ENCODE results near the gene HS2ST1.
"Not testable (repeated sequence)": the region's sequence is repeated elsewhere in the genome, so short reads cannot be mapped to it uniquely, and the experiment has no call there.

Gene HS2ST1

DNA sequence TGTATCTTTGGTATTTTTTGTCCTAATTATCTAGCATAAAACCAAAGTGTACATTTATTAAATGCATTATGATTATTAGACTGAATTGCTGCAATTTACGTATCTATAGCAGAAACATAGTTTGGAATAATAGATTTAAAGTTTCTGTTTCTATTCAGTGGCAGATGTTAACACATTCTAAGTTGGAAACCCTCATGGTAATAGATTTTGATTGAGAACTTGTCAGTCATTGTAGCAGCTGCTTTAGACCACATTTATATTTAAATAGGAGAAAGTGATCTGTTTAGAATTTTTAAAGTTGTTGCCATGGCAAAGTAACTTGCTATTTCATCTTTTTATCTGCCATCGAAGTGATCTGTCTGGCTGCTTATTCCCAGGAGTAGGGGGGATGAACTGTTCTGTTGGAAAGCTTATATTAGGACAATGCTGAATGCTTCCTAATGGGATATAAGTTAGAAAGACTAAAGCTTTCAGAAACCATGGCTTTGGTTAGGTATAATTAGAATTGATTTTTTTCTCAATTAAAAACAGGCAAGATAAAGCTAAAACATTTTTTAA, 61.6 kb downstream of the HS2ST1 start:
- Mint-ChIP-seq H3K27ac (no peak overlapping the region), H3K4me3 (no peak overlapping the region), H3K4me1 (no peaks in the 10 kb centered on the region), H3K9me3 (no peaks in the 10 kb centered on the region), H3K36me3 (no peaks in the 10 kb centered on the region)
- ATAC-seq (no peak), DNase-seq (ENCODE audit: low spot score in 2 of 2) (no peak)

DNA sequence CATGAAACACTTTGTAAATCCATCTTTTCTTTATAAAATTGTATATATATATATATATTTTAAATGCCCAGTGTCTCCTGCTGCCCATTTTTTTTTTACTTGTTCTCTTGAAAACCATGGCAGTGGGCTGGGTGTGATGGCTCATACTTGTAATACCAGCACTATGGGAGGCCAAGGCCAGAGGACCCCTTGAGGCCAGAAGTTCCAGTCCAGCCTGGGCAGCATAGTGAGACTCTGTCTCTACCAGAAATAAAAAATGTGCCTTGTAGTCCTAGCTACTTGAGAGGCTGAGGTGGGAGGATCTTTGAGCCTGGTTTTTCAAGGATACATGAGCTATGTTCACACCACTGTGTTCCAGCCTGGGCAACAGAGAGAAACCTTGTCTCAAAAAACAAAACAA, 62.2 kb downstream of the HS2ST1 start:
- Mint-ChIP-seq H3K4me1 (no peaks in the 10 kb centered on the region), H3K27ac (no peak overlapping the region), H3K36me3 (no peaks in the 10 kb centered on the region), H3K4me3 (no peak overlapping the region), H3K9me3 (no peaks in the 10 kb centered on the region)
- DNase-seq (ENCODE audit: low spot score in 2 of 2), result no peak
- ATAC-seq, result no peak

DNA sequence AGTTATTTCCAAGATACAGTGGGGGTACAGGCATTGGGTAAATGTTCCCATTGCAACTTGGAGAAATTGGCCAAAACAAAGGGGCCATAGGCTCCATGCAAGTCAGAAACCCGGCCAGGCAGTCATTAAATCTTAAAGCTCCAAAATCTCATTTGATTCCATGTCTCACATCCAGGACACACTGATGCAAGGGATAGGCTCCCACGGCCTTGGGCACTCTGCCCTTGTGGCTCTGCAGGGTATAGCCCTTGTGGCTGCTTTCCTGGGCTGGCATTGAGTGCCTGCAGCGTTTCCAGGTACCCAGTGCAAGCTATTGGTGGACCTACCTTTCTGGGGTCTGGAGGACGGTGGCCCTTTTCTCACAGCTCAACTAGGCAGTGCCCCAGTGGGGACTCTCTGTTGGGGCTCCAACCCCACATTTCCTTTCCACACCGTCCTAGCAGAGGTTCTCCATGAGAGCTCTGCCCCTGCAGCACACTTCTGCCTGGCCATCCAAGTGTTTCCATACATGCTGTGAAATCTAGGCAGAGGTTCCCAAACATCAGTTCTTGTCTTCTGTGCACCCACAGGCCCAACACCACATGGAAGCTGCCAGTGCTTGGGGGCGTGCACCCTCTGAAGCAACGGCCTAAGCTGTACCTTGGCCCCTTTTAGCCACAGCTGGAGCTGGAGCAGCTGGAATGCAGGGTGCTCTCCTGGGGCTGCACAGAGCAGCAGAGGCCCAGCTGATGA, 67.2 kb downstream of the HS2ST1 start:
- H3K27ac Mint-ChIP-seq, result no peak overlapping the region
- no peak for ATAC-seq
- no peak overlapping the region for H3K4me3 Mint-ChIP-seq
- no peaks in the 10 kb centered on the region for H3K4me1 Mint-ChIP-seq
- H3K36me3 Mint-ChIP-seq, result no peaks in the 10 kb centered on the region
- H3K9me3 Mint-ChIP-seq, result no peaks in the 10 kb centered on the region
- DNase-seq (ENCODE audit: low spot score in 2 of 2), result no peak

DNA sequence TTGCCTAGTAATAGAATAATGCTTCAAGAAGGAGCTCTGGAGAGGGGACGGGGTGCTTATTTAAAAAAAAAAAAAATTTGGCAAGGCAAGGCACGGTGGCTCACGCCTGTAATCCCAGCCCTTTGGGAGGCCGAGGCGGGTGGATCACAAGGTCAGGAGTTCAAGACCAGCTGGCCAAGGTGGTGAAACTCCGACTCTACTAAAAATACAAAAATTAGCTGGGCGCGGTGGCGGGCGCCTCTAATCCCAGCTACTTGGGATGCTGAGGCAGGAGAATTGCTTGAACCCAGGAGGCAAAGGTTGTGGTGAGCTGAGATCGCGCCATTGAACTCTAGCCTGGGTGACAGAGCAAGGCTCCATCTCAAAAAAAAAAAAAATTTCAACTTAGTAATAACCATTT, 69.2 kb downstream of the HS2ST1 start:
- not testable (repeated sequence) for H3K36me3 Mint-ChIP-seq; H3K9me3 Mint-ChIP-seq; DNase-seq (ENCODE audit: low spot score in 2 of 2); H3K4me3 Mint-ChIP-seq; H3K27ac Mint-ChIP-seq; H3K4me1 Mint-ChIP-seq; ATAC-seq

DNA sequence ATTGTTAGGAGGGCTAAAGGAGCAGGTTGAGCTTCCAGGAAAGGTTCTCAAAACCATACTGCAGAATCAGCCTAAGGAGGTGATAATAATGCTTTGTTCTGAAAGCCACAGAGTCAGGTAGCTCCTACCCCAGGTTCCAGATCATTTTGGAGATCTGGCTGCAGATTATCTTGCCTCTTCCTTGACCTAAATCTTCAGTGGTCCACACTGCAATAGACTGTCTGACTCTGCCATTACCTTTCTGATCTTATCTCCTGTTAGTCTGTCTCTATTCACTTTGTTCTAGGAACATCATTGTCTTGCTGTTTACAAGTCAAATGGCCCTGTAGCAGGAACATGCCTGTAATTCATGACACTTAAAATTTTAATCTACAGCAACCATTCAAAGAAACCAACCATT, 73.0 kb downstream of the HS2ST1 start:
- Mint-ChIP-seq H3K4me3 (no peak overlapping the region), H3K9me3 (no peaks in the 10 kb centered on the region), H3K36me3 (no peaks in the 10 kb centered on the region), H3K4me1 (no peaks in the 10 kb centered on the region), H3K27ac (no peak overlapping the region)
- DNase-seq (ENCODE audit: low spot score in 2 of 2) (no peak), ATAC-seq (no peak)

DNA sequence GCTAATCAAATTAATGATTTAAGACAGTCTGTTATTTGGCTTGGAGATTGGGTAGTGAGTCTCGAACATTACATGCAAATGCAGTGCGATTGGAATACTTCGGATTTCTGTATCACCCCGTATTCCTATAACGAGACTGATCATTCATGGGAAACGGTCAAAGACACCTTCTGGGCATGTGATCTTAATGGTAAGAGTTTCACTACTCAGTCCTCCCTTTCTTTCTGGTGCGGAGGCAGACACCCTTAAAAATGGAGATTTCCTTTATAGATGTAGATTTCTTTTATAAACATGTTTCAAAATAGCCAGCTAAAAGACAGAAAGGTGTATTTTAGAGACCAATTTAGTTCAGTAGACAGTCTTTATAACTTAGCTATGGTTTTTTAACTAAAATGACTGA, 74.4 kb downstream of the HS2ST1 start:
- DNase-seq (ENCODE audit: low spot score in 2 of 2) (no peak), ATAC-seq (no peak)
- Mint-ChIP-seq H3K36me3 (no peaks in the 10 kb centered on the region), H3K9me3 (no peaks in the 10 kb centered on the region), H3K4me3 (no peak overlapping the region), H3K27ac (no peak overlapping the region), H3K4me1 (no peaks in the 10 kb centered on the region)

DNA sequence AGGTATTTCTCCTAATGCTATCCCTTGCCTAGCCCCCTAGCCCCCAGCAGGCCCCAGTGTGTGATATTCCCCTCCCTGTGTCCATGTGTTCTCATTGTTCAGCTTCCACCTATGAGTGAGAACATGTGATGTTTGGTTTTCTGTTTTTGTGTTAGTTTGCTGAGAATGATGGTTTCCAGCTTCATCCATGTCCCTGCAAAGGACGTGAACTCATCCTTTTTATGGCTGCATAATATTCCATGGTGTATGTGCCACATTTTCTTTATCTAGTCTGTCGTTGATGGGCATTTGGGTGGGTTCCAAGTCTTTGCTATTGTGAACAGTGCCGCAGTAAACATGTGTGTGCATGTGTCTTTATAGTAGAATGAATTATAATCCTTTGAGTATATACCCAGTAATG, 75.3 kb downstream of the HS2ST1 start:
- DNase-seq (ENCODE audit: low spot score in 2 of 2); H3K9me3 Mint-ChIP-seq; ATAC-seq: not testable (repeated sequence)

DNA sequence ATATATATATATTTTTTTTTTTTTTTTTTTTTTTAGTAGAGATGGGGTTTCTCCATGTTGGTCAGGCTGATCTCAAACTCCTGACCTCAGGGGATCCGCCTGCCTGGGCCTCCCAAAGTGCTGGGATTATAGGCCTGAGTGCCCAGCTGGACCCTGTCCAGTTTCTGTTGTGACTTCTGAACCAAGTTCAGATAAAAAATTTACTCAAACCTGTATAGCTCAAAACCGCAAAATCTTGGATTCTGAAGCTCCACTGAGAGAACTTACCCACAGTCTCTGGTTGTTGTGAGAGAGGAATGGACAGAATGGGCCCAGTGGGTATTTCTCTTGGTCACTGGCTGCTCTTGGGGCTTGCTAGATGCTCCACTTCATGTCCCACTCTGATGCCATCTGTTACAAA, 76.4 kb downstream of the HS2ST1 start:
- DNase-seq (ENCODE audit: low spot score in 2 of 2) (no peak), ATAC-seq (no peak)
- Mint-ChIP-seq H3K9me3 (no peaks in the 10 kb centered on the region), H3K36me3 (no peaks in the 10 kb centered on the region), H3K27ac (no peak overlapping the region), H3K4me1 (peaks cover 5% of the 10 kb centered on the region), H3K4me3 (no peak overlapping the region)

More for the DNA sequence above, 75.3 kb downstream of the HS2ST1 start:
- not testable (repeated sequence) for H3K4me3 Mint-ChIP-seq, H3K27ac Mint-ChIP-seq, H3K4me1 Mint-ChIP-seq, H3K36me3 Mint-ChIP-seq

DNA sequence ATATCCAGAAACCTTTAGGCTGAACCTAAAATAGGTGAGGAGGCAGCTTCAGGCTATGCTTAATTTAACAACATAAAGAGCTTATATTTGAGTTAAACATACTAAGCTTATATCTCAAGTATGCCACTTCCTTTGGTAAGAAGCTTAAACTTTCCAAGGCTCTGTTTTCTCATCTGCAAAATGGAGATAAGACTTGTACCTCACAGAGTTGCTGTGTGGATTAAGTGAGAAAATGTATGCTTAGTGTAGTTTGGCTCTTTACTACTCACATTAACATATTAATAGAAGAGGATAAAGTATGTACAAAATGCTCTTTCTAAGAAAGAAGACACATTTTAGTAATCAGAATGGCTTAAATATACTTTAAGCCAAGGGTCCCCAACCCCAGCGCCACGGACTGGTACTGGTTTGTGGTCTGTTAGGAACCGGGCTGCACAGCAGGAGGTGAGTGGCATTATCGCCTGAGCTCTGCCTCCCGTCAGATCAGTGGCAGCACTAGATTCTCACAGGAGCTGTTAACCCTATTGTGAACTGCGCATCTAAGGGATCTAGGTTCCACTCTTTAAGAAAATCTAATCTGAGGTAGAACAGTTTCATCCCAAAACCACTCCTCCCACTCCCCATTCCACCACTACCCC, 77.2 kb downstream of the HS2ST1 start:
- DNase-seq (ENCODE audit: low spot score in 2 of 2) (no peak), ATAC-seq (no peak)
- no peak overlapping the region for H3K4me3 Mint-ChIP-seq
- H3K27ac Mint-ChIP-seq, result no peak overlapping the region
- H3K36me3 Mint-ChIP-seq, result no peaks in the 10 kb centered on the region
- H3K9me3 Mint-ChIP-seq, result no peaks in the 10 kb centered on the region
- H3K4me1 Mint-ChIP-seq, result peaks cover 5% of the 10 kb centered on the region

DNA sequence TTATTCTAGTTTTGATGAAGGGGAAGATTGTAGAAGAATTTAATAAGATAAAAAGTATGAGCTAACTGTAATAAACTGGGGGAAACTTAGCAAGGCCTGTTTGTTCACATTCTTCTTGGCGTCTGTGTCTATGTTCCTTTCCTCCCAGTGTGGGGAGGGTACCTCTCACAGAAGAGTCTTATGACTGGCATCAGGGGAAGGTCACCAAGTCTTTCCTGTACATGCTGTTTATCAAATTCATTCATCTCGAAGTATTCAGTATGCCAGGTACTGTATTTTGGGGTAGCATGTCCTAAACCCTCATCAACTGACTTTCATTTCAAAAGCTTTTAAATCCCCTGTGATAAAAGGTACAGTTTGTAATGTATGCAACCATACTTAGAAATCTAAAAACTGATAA, 78.4 kb downstream of the HS2ST1 start:
- Mint-ChIP-seq H3K27ac (no peak overlapping the region), H3K9me3 (no peaks in the 10 kb centered on the region), H3K36me3 (no peaks in the 10 kb centered on the region), H3K4me3 (no peak overlapping the region), H3K4me1 (peaks cover 5% of the 10 kb centered on the region)
- ATAC-seq, result no peak
- no peak for DNase-seq (ENCODE audit: low spot score in 2 of 2)

DNA sequence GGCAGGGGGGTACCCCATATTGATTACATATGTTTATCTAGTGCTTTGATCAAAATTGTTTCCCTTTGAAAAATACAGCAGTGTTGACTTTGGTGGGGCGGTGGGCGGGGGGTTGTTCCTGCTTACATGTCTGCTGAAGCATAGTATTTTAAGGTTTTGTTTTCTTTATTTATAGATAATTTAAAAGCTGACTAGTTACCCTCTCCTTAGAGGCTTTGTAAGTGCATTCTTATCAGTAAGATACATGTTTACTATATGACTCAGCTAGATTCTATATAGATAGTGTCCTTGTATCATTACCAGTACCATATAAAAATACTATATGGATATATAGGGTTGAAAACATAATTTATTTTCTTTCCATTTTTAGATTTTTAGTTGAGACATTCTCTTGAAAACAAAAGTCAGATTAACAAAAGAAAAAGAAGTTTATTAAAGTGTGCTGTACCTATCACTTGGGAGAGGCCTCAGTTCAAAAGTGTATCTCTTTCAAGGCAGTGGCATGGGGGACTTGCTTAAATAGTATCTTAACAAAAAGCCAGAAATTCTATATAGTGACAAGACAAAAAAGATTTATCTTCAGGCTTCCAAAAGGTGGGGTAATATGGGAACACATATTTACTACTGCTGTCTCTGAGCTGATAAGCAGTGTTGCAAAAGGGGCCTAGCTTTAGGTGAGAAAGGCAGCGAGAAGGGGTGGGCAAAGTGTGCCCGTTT, 79.0 kb downstream of the HS2ST1 start:
- no peak for ATAC-seq
- Mint-ChIP-seq H3K4me1 (peaks cover 5% of the 10 kb centered on the region), H3K4me3 (no peak overlapping the region), H3K9me3 (no peaks in the 10 kb centered on the region), H3K27ac (no peak overlapping the region), H3K36me3 (no peaks in the 10 kb centered on the region)
- DNase-seq (ENCODE audit: low spot score in 2 of 2), result no peak

DNA sequence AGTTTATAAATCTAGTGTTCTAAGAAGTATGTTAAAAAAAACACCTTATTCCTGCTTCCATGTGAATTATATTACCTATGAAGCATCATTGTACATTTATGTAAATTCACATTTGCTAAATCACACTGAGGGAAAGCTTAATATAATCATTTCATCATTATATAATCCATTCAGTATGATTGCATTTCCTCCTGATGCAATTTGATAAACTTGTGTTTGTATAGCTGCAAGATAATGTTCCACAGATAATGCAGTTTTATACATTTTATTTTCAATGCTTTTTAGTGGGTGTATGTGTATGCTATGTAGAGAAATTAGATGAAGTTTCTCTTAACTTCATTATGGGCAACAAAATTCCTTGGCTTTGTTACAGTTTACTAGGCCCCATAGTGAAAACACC, 79.6 kb downstream of the HS2ST1 start:
- Mint-ChIP-seq H3K4me3 (no peak overlapping the region), H3K4me1 (peaks cover 12% of the 10 kb centered on the region), H3K27ac (no peak overlapping the region), H3K36me3 (no peaks in the 10 kb centered on the region), H3K9me3 (no peaks in the 10 kb centered on the region)
- ATAC-seq (no peak), DNase-seq (ENCODE audit: low spot score in 2 of 2) (no peak)

DNA sequence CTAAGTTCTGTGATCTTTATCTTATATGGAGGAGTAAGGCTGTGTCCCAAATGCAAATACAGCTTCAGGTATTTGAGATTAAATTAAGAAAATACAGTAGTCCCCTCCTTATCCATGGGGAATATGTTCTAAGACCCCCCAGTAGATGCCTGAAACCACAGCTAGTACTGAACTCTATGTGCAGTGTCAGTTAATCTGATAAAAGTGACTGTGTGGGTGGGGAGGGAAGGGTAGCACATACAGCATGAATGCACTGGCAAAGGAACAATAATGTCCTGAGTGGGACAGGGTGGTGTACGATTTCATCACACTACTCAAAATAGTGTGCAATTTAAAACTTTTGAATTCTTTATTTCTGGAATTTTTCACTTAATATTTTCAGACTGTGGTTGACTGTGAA, 83.1 kb downstream of the HS2ST1 start:
- no peak overlapping the region for H3K27ac Mint-ChIP-seq
- peaks cover 17% of the 10 kb centered on the region for H3K4me1 Mint-ChIP-seq
- no peaks in the 10 kb centered on the region for H3K9me3 Mint-ChIP-seq
- no peak overlapping the region for H3K4me3 Mint-ChIP-seq
- H3K36me3 Mint-ChIP-seq, result no peaks in the 10 kb centered on the region
- DNase-seq (ENCODE audit: low spot score in 2 of 2) (no peak), ATAC-seq (no peak)

DNA sequence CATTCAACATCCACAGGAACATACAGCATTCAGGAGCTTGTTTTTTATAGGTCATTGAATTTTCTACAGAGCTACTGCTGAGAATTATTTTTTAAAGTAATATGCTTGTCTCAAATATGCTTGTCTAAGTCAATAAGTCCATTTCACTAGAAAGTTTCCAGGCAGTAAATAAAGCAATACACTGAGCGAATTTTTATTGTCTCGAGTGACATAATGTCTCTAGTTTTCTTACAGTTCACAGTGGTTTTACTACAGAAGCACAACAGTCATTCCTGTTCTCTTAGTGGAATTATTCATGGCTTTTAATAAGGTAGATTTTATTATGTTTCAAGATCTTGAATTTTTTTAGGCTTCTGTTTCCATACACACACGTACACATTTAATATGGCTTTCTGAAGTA, 83.8 kb downstream of the HS2ST1 start:
- H3K4me1 Mint-ChIP-seq, result peaks cover 17% of the 10 kb centered on the region
- no peak for DNase-seq (ENCODE audit: low spot score in 2 of 2)
- no peak overlapping the region for H3K27ac Mint-ChIP-seq
- H3K9me3 Mint-ChIP-seq, result no peaks in the 10 kb centered on the region
- H3K4me3 Mint-ChIP-seq, result no peak overlapping the region
- ATAC-seq, result no peak
- no peaks in the 10 kb centered on the region for H3K36me3 Mint-ChIP-seq

DNA sequence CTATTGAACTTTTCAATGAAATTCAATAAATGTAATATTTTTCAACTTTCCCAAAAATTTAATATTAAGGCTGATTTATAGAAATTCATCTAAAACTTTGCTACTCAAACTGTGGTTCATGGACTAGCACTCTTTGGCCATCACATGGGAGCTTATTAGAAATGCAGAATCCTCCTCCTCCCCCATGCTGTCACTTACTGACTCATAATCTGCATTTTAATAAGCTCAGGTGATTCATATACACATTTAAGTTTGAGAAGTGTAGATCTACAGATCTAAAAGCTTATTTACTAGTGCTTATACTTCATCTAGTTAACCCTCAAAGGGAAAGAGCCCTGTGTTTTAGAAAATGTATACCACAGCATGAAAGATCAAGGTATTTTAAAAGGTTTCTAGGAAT, 84.3 kb downstream of the HS2ST1 start:
- ATAC-seq (peak; percentile 60), DNase-seq (ENCODE audit: low spot score in 2 of 2) (no peak)
- no peak overlapping the region for H3K4me3 Mint-ChIP-seq
- peaks cover 17% of the 10 kb centered on the region for H3K4me1 Mint-ChIP-seq
- H3K36me3 Mint-ChIP-seq, result no peaks in the 10 kb centered on the region
- H3K27ac Mint-ChIP-seq, result no peak overlapping the region
- no peaks in the 10 kb centered on the region for H3K9me3 Mint-ChIP-seq

DNA sequence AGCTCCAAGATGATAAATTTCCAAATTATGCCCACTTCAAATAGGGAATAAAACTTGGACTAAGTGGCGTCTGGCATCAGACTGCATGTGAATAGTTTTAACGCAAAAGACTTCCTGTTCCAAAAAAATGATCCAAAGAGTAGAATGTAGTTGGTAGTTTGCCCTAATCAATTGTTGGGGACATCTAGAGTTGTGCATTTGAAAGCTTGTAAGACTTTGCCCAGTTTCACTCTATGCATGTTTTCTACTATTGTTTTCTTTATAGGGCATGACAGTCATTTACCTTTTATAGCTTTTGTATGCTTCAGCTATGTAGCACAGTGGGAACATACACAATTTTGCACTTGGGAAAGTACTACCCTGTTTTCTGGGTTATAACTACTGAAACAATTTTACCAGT, 86.0 kb downstream of the HS2ST1 start:
- ATAC-seq (no peak), DNase-seq (ENCODE audit: low spot score in 2 of 2) (no peak)
- Mint-ChIP-seq H3K4me3 (no peak overlapping the region), H3K9me3 (no peaks in the 10 kb centered on the region), H3K27ac (no peak overlapping the region), H3K36me3 (no peaks in the 10 kb centered on the region), H3K4me1 (peaks cover 14% of the 10 kb centered on the region)

Measured in stimulated activated effector memory CD8-positive, alpha-beta T cell treated with anti-CD3 and anti-CD28 coated beads, Interleukin-12 subunit alpha, Interleukin-12 subunit beta, amount 100 ng/mL, for 72 hours (primary cell).